HepG2 (cell line): ENCODE data around the gene TOR4A. TPM values are rescaled to one million over a fixed set of nuclear protein-coding genes. Genes with fewer than 3 reads are reported as not detected.

Experiments used
- CTCF ChIP-seq: sonication (generic); formaldehyde crosslinking; IDR thresholded peaks from 2 replicates; pipeline ENCODE4 v1.5.0; 2020; ENCODE audit warnings: mild to moderate bottlenecking, missing genetic modification reagents, moderate library complexity
- FIP1L1 ChIP-seq: fragments of 200-400 bp; formaldehyde crosslinking; IDR thresholded peaks from 2 replicates; pipeline ENCODE4 v1.6.1; 2018; ENCODE audit warnings: low read depth, mild to moderate bottlenecking, low read length, moderate library complexity, borderline replicate concordance; ENCODE audit not compliant: insufficient read depth
- GTF2F1 ChIP-seq: fragments of 150-350 bp; IDR thresholded peaks from 2 replicates; pipeline ENCODE4 v1.6.1; 2014; ENCODE audit warnings: low read length
- HNF1B ChIP-seq: sonication (generic); formaldehyde crosslinking; IDR thresholded peaks from 2 replicates; pipeline ENCODE4 v1.5.1; 2020; ENCODE audit warnings: mild to moderate bottlenecking, moderate library complexity, missing genetic modification reagents
- KLF12 ChIP-seq: sonication (generic); formaldehyde crosslinking; IDR thresholded peaks from 2 replicates; pipeline ENCODE4 v1.4.0; 2020; ENCODE audit warnings: missing genetic modification reagents, borderline replicate concordance
- KLF6 ChIP-seq: IDR thresholded peaks from 2 replicates; pipeline ENCODE4 v1.8.0; 2016; ENCODE audit warnings: missing biosample characterization, missing genetic modification reagents
- LBX2 ChIP-seq: sonication (generic); formaldehyde crosslinking; IDR thresholded peaks from 2 replicates; pipeline ENCODE4 v1.5.0; 2020; ENCODE audit warnings: missing genetic modification reagents, mild to moderate bottlenecking, borderline replicate concordance
- MED13 ChIP-seq: sonication (generic); formaldehyde crosslinking; IDR thresholded peaks from 2 replicates; pipeline ENCODE4 v1.5.0; 2020; ENCODE audit warnings: missing genetic modification reagents
- PBX3 ChIP-seq: sonication (generic); formaldehyde crosslinking; IDR thresholded peaks from 2 replicates; pipeline ENCODE4 v1.8.1; 2023; ENCODE audit warnings: missing genetic modification reagents, inconsistent platforms, borderline replicate concordance
- PCBP2 ChIP-seq: fragments of 200-400 bp; formaldehyde crosslinking; optimal IDR thresholded peaks from 2 replicates; pipeline ENCODE3; 2018; ENCODE audit warnings: low read length, low read depth; ENCODE audit not compliant: poor library complexity, severe bottlenecking
- TEAD3 ChIP-seq: optimal IDR thresholded peaks from 2 replicates; pipeline ENCODE3; 2016; ENCODE audit warnings: borderline replicate concordance
- ZNF44 ChIP-seq: sonication (generic); formaldehyde crosslinking; IDR thresholded peaks from 2 replicates; pipeline ENCODE4 v1.5.1; 2020; ENCODE audit warnings: mild to moderate bottlenecking, missing genetic modification reagents
- ZNF619 ChIP-seq: sonication (generic); formaldehyde crosslinking; IDR thresholded peaks from 2 replicates; pipeline ENCODE4 v1.4.0; 2020; ENCODE audit warnings: mild to moderate bottlenecking, missing genetic modification reagents
- ZNF646 ChIP-seq: sonication (generic); formaldehyde crosslinking; IDR thresholded peaks from 2 replicates; pipeline ENCODE4 v1.9.0; 2021; ENCODE audit warnings: mild to moderate bottlenecking, missing genetic modification reagents
- ZNF784 ChIP-seq: sonication (generic); formaldehyde crosslinking; IDR thresholded peaks from 2 replicates; pipeline ENCODE4 v1.5.1; 2020; ENCODE audit warnings: missing genetic modification reagents, mild to moderate bottlenecking, borderline replicate concordance
- polyA plus RNA-seq, 8 experiments: library from polyadenylated mRNA; depleted of rRNA in 3 of 8; stranded (reverse) in 7 of 8; unstranded in 1 of 8; fragments of >200 nt; fragmentation: Illumina TruSeq in 4 of 8; extraction: Trizol in 4 of 8; gene quantifications; 2 replicates each; pipeline versions ENCODE4 v1.2.1 to v1.2.3, GENCODE V29; 2011 to 2016; ENCODE audit warnings: low read depth in 4 of 8, missing spikeins in 1 of 8, mixed read lengths in 1 of 8; ENCODE audit not compliant: insufficient read depth in 1 of 8
- total RNA-seq, 5 experiments: library from RNA; depleted of rRNA; stranded (reverse); fragments of >200 nt; fragmentation: Illumina TruSeq; extraction: Trizol; gene quantifications; 2 replicates each; pipeline ENCODE4 v1.2.3, GENCODE V29; 2016; ENCODE audit warnings: low read depth in 1 of 5

Gene TOR4A
- total and polyA plus RNA-seq, 2 of the 13 experiments (the other 11 are each of a cell fraction or from before 2014, with no cell fraction given), result 11.1 to 14.2 TPM

DNA sequence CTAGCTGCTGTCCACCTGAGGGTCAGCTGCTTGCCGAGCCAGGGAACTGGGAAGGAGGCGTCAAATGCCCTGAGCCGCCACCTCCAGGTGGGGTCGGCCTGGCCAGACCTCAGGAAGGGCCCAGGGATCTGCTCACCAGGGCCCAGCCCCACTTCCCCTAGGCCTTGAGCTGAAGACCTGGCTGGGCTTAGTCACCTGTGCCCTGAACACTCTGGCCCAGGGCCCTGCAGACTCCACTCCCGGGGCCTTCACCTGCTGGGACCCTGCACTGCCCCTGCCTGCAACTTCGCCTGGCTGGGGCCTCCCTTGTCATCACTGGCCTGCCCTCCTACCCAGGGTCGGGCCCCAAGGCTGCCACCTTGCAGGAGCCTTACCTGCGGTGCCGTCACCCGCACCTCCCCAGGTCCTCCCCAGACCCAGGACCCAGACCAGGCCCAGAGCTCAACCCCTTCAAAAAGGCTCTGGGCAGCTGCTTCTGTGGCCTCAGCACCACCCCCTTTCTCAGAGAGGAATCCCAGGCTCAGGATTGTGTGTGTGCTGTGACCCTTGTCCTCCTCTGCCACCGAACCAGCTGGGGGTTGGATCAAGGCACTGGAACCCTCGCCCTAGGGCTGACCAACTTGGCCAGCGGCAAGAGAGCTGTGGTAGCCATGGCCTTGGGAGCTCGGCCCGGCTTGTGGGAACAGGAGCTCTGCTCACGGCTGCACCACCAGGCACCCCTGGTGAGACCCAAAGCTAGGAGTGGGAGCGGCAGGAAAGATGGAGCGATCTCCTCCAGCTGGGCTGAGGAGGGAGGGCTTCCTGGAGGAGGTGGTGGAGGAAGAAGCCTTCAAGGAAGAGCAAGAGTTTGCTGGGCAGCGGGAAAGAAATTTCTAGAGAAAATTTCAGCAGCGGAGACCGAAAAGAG is 23.6 kb upstream of the TOR4A start (continued):
- TF ChIP-seq ZNF646 (CRISPR knock-in tag), result no peak
- no peak for TF ChIP-seq KLF12 (CRISPR knock-in tag)
- TF ChIP-seq TEAD3 (CRISPR knock-in tag), result peak; percentile 42
- no peak for TF ChIP-seq KLF6 (CRISPR knock-in tag)
- no peak for TF ChIP-seq ZNF784 (CRISPR knock-in tag)
- TF ChIP-seq MED13, result no peak
- no peak for TF ChIP-seq PBX3 (CRISPR knock-in tag)
- peak; percentile 61; the same call in 1 of the 2 replicates for TF ChIP-seq ZNF619 (CRISPR knock-in tag)
- no peak for TF ChIP-seq ZNF44 (CRISPR knock-in tag)
- TF ChIP-seq GTF2F1, result no peak
- no peak for TF ChIP-seq LBX2 (CRISPR knock-in tag)
- peak; percentile 60; the same call in 1 of the 2 replicates for TF ChIP-seq HNF1B
- TF ChIP-seq PCBP2, result no peak
- TF ChIP-seq FIP1L1, result no peak
- TF ChIP-seq CTCF (CRISPR knock-in tag), result no peak
